NCI-H1092 treated with DMSO at 0.1 percent for 48 hours (cell line): ENCODE measurements around the gene FBN1.

Experiments
- DNase-seq: peaks from one replicate; lab custom pipeline; 2025; lab: John Stamatoyannopoulos, UW

The FBN1 gene

GRCh38 chr15:48469271-48469670, 176.2 kb downstream of the FBN1 start:
- DNase-seq: no peak

- no peak for DNase-seq
Observed at GRCh38 chr15:48467801-48468200, 177.7 kb downstream of the FBN1 start.

GRCh38 chr15:48466820-48467219, 178.7 kb downstream of the FBN1 start:
- DNase-seq: no peak

GRCh38 chr15:48466079-48466478, 179.4 kb downstream of the FBN1 start:
- DNase-seq: no peak

GRCh38 chr15:48465410-48465809, 180.1 kb downstream of the FBN1 start:
- no peak for DNase-seq

- DNase-seq: no peak
Observed at GRCh38 chr15:48463366-48463880, 182.1 kb downstream of the FBN1 start.

GRCh38 chr15:48462688-48463087, 182.8 kb downstream of the FBN1 start:
- DNase-seq: no peak

GRCh38 chr15:48459571-48460442, 185.7 kb downstream of the FBN1 start:
- DNase-seq: no peak

- DNase-seq: no peak
Observed at GRCh38 chr15:48458876-48459275, 186.6 kb downstream of the FBN1 start.

GRCh38 chr15:48456134-48456533, 189.4 kb downstream of the FBN1 start:
- DNase-seq: no peak

GRCh38 chr15:48451736-48452135, 193.8 kb downstream of the FBN1 start:
- DNase-seq: no peak

- DNase-seq: no peak
Observed at GRCh38 chr15:48451241-48451640, 194.3 kb downstream of the FBN1 start.

- no peak for DNase-seq
Observed at GRCh38 chr15:48449734-48450133, 195.8 kb downstream of the FBN1 start.

- no peak for DNase-seq
Observed at GRCh38 chr15:48447657-48448056, 197.9 kb downstream of the FBN1 start.

- DNase-seq: no peak
Observed at GRCh38 chr15:48447058-48447457, 198.5 kb downstream of the FBN1 start.

- no peak for DNase-seq
Observed at GRCh38 chr15:48442011-48442410, 203.5 kb downstream of the FBN1 start.

- no peak for DNase-seq
Observed at GRCh38 chr15:48440084-48440483, 205.4 kb downstream of the FBN1 start.

- DNase-seq: no peak
Observed at GRCh38 chr15:48437178-48437577, 208.3 kb downstream of the FBN1 start.

- DNase-seq: no peak
Observed at GRCh38 chr15:48435321-48435720, 210.2 kb downstream of the FBN1 start.

- DNase-seq: no peak
Observed at GRCh38 chr15:48433226-48433886, 212.2 kb downstream of the FBN1 start.

- DNase-seq: no peak
Observed at GRCh38 chr15:48432688-48433087, 212.8 kb downstream of the FBN1 start.

GRCh38 chr15:48427960-48428547, 217.5 kb downstream of the FBN1 start:
- no peak for DNase-seq

GRCh38 chr15:48427479-48427878, 218.0 kb downstream of the FBN1 start:
- DNase-seq: no peak
